DMS79 treated with DMSO at 0.1 percent for 48 hours (cell line): Measurements from ENCODE around the gene LRRC1.

Experiments used
- DNase-seq: peaks from one replicate; lab custom pipeline; 2025; lab: John Stamatoyannopoulos, UW

Gene LRRC1

GRCh38 chr6:53962646-53963045, 167.8 kb downstream of the LRRC1 start:
- no peak for DNase-seq

DNA sequence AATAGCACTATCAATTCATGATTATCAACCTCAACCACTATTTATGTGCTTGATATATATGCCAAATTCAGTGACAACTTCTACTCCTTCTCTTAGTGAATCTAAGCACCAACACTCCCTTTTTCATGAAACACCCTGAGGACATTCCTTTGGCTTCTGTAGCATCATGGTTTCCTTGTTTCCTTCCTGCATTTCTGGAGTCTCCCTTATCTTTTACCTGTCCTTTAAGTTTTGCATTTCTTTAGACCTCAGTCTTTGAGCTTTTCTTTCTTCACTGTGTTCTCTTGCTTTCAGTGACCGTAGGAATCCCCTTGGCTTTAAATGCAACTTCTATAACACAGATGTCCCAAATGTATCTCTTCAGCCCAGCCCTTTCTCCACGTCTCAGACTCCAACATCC, 172.6 kb downstream of the LRRC1 start:
- no peak for DNase-seq
